OCI-LY7 (cell line): Measurements from ENCODE around the gene MFAP4.

Experiments
- EZH2phosphoT487 ChIP-seq: fragments of 200-600 bp; sonication (generic); IDR thresholded peaks from 2 replicates; pipeline ENCODE4 v1.6.1; 2018; ENCODE audit warnings: low read depth, borderline replicate concordance, mild to moderate bottlenecking, mixed run types, antibody characterized with exemption, low read length, moderate library complexity, mixed read lengths
- TF ChIP-seq, protein P1 (sequence below): fragments of 200-600 bp; sonication (generic); conservative IDR thresholded peaks from 2 replicates; pipeline ENCODE4 v1.5.1; 2014; ENCODE audit warnings: mild to moderate bottlenecking, antibody characterized with exemption, low read length, moderate library complexity, mixed read lengths

DNA sequence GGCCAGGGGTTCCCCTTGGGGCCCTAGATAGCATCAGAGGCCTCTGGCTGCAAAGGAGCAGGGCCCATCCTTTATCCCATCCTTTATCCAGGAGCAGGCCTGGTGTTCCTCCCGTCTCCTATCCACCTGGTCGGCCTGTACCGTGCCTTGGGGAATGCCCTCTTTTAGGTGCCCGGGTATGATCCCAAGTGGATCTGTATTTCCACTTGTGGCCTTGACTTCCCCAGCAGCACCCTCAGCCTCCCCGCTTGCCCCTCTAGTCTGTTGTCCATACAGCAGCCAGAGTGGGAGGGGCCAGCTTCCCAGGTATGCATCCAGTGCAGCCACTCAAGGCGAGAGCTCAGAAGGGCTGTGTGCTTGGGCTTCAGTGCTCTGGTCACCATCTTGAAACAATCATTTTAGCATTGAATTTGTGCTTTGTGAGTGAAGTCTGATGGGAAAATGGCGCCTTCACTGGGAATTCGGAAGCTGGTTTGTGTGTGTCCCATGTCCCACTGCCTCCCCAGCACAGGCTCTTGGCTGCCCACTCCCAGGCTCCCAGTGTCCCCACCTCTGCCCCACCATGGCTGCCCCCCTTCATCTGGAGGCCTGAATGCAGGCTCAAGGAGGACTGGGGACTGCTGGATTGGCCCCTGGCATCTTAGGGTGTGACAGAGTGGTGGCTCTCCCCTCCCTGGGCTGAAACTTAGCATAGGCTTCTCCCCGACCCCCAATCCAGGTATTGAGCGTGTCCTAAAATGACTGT is 20.8 kb upstream of the MFAP4 start:
- TF ChIP-seq EZH2phosphoT487: no peak
- TF ChIP-seq, protein P1, sequence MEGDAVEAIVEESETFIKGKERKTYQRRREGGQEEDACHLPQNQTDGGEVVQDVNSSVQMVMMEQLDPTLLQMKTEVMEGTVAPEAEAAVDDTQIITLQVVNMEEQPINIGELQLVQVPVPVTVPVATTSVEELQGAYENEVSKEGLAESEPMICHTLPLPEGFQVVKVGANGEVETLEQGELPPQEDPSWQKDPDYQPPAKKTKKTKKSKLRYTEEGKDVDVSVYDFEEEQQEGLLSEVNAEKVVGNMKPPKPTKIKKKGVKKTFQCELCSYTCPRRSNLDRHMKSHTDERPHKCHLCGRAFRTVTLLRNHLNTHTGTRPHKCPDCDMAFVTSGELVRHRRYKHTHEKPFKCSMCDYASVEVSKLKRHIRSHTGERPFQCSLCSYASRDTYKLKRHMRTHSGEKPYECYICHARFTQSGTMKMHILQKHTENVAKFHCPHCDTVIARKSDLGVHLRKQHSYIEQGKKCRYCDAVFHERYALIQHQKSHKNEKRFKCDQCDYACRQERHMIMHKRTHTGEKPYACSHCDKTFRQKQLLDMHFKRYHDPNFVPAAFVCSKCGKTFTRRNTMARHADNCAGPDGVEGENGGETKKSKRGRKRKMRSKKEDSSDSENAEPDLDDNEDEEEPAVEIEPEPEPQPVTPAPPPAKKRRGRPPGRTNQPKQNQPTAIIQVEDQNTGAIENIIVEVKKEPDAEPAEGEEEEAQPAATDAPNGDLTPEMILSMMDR: no peak
